Calu3 (cell line): ENCODE measurements around the gene APOBEC3C. TPM values are rescaled to one million over a fixed set of nuclear protein-coding genes. Genes with fewer than 3 reads are reported as not detected.
"Not testable (repeated sequence)": the region's sequence is repeated elsewhere in the genome, so short reads cannot be mapped to it uniquely, and the experiment has no call there.

ENCODE experiments used
- BruUV-seq: library from RNA; stranded (reverse); fragments of 400-500 nt; replicated peaks from 2 replicates; lab custom pipeline; 2021; lab: Mats Ljungman, UMichigan
- CTCF ChIA-PET: fragments of 300-600 bp; sonication (Branson Sonifier 250); formaldehyde crosslinking; loops from one replicate; lab custom pipeline; 2022; ENCODE audit warnings: antibody characterized with exemption; lab: Charles Lee
- DNase-seq: peaks from one replicate; pipeline ENCODE4 v3.0.0; 2022
- H3K27ac Mint-ChIP-seq: one replicate; pipeline ENCODE4 v1.8.0; 2022; ENCODE audit warnings: mixed read lengths; ENCODE audit not compliant: unreplicated experiment
- H3K27me3 Mint-ChIP-seq: one replicate; pipeline ENCODE4 v1.8.0; 2022; ENCODE audit warnings: mixed read lengths; ENCODE audit not compliant: unreplicated experiment
- H3K36me3 Mint-ChIP-seq: one replicate; pipeline ENCODE4 v1.8.0; 2022; ENCODE audit warnings: mild to moderate bottlenecking, moderate library complexity, mixed read lengths; ENCODE audit not compliant: insufficient read depth, unreplicated experiment
- H3K4me1 Mint-ChIP-seq: one replicate; pipeline ENCODE4 v1.8.0; 2022; ENCODE audit warnings: mild to moderate bottlenecking, low read depth, mixed read lengths; ENCODE audit not compliant: unreplicated experiment
- H3K4me3 Mint-ChIP-seq: one replicate; pipeline ENCODE4 v1.8.0; 2022; ENCODE audit warnings: mild to moderate bottlenecking, low read depth, moderate library complexity, mixed read lengths; ENCODE audit not compliant: unreplicated experiment
- H3K9me3 Mint-ChIP-seq: one replicate; pipeline ENCODE4 v1.8.0; 2022; ENCODE audit warnings: low read depth, mixed read lengths; ENCODE audit not compliant: unreplicated experiment
- intact Hi-C: fragments of 100-400 bp; cut with micrococcal nuclease; formaldehyde crosslinking; loops from one replicate; pipeline ENCODE4 v1.10.0; 2022; ENCODE audit not compliant: unreplicated experiment
- total RNA-seq: library from RNA; stranded (reverse); gene quantifications from 2 replicates; pipeline ENCODE4 v1.2.3, GENCODE V29; 2022
- TF ChIP-seq, protein P1 (sequence below): fragments of 200-600 bp; IDR thresholded peaks from one replicate; pipeline ENCODE4 v1.8.0; 2022; ENCODE audit warnings: antibody characterized with exemption; ENCODE audit not compliant: unreplicated experiment

Gene APOBEC3C
- total RNA-seq, 1 experiment from 2014 or later: 22.2 TPM

DNA sequence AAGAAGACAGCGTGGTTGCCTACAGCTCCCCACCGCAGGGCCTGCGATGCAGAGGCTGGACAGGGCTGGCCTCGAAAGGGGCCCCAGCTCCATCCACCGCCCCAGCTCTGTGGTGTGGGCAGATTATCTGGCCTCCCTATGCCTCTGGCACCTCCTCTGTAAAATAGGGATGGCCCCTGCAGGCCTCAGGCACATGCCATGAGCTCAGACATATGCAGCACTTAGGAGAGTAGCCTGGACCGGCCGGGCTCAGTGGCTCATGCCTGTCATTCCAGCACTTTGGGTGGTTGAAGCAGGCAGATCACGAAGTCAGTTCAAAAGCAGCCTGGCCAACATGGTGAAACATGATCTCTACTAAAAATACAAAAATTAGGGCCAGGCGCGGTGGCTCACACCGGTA lies 14.2 kb downstream of the APOBEC3C start:
- H3K9me3 Mint-ChIP-seq: no peaks in the 10 kb centered on the region
- no TSS peak for BruUV-seq
- intact Hi-C loops: no loop called here
- H3K4me1 Mint-ChIP-seq: no peaks in the 10 kb centered on the region
- H3K36me3 Mint-ChIP-seq: no peaks in the 10 kb centered on the region
- CTCF ChIA-PET: no interaction called here
- H3K27ac Mint-ChIP-seq: no peak overlapping the region
- DNase-seq: no peak
- TF ChIP-seq, protein P1, sequence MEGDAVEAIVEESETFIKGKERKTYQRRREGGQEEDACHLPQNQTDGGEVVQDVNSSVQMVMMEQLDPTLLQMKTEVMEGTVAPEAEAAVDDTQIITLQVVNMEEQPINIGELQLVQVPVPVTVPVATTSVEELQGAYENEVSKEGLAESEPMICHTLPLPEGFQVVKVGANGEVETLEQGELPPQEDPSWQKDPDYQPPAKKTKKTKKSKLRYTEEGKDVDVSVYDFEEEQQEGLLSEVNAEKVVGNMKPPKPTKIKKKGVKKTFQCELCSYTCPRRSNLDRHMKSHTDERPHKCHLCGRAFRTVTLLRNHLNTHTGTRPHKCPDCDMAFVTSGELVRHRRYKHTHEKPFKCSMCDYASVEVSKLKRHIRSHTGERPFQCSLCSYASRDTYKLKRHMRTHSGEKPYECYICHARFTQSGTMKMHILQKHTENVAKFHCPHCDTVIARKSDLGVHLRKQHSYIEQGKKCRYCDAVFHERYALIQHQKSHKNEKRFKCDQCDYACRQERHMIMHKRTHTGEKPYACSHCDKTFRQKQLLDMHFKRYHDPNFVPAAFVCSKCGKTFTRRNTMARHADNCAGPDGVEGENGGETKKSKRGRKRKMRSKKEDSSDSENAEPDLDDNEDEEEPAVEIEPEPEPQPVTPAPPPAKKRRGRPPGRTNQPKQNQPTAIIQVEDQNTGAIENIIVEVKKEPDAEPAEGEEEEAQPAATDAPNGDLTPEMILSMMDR: no peak
- H3K4me3 Mint-ChIP-seq: no peak overlapping the region
- H3K27me3 Mint-ChIP-seq: no peaks in the 10 kb centered on the region

DNA sequence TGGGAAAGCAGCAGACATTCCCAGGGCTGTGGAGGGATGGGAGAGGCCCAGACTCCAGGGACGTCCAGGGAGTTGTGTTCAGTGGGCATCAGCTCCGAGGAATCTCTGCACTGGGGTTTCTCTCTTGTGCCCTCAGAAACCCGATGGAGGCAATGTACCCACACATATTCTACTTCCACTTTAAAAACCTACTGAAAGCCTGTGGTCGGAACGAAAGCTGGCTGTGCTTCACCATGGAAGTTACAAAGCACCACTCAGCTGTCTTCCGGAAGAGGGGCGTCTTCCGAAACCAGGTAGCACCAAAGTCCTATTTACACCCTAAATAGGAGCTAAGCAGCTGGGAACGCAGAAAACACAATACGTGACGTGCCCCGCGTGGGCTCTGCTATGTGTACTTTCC lies 15.2 kb downstream of the APOBEC3C start:
- CTCF ChIA-PET: interaction anchor here (0.6 kb wide), 1 partner anchor 26 kb away, joined by 6 read pairs; no protein-coding TSS in a partner anchor
- intact Hi-C loops: no loop called here
- no peaks in the 10 kb centered on the region for H3K4me1 Mint-ChIP-seq
- H3K27me3 Mint-ChIP-seq: no peaks in the 10 kb centered on the region
- H3K9me3 Mint-ChIP-seq: no peaks in the 10 kb centered on the region
- BruUV-seq: no TSS peak
- H3K36me3 Mint-ChIP-seq: no peaks in the 10 kb centered on the region
- no peak overlapping the region for H3K27ac Mint-ChIP-seq
- no peak overlapping the region for H3K4me3 Mint-ChIP-seq
- no peak for DNase-seq
- TF ChIP-seq, protein P1: no peak

DNA sequence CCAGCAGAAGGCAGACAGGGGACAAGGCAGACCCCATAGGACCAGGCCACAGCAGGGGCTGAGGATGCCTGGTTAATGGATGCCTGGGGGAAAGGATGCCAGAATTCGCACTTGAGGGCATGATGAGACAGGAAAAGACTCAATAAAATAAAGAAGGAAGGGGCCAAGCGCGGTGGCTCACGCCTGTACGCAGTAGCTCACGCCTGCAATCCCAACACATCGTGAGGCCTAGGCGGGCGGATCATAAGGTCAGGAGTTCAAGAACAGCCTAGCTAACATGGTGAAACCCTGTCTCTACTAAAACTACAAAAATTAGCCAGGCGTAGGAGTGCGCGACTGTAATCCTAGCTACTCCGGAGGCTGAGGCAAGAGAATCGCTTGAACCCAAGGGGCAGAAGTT lies 16.6 kb downstream of the APOBEC3C start:
- CTCF ChIA-PET: no interaction called here
- H3K36me3 Mint-ChIP-seq: no peaks in the 10 kb centered on the region
- TF ChIP-seq, protein P1: no peak
- no peak for DNase-seq
- H3K27ac Mint-ChIP-seq: no peak overlapping the region
- no peaks in the 10 kb centered on the region for H3K4me1 Mint-ChIP-seq
- H3K27me3 Mint-ChIP-seq: no peaks in the 10 kb centered on the region
- no TSS peak for BruUV-seq
- H3K4me3 Mint-ChIP-seq: no peak overlapping the region
- no peaks in the 10 kb centered on the region for H3K9me3 Mint-ChIP-seq
- intact Hi-C loops: no loop called here

DNA sequence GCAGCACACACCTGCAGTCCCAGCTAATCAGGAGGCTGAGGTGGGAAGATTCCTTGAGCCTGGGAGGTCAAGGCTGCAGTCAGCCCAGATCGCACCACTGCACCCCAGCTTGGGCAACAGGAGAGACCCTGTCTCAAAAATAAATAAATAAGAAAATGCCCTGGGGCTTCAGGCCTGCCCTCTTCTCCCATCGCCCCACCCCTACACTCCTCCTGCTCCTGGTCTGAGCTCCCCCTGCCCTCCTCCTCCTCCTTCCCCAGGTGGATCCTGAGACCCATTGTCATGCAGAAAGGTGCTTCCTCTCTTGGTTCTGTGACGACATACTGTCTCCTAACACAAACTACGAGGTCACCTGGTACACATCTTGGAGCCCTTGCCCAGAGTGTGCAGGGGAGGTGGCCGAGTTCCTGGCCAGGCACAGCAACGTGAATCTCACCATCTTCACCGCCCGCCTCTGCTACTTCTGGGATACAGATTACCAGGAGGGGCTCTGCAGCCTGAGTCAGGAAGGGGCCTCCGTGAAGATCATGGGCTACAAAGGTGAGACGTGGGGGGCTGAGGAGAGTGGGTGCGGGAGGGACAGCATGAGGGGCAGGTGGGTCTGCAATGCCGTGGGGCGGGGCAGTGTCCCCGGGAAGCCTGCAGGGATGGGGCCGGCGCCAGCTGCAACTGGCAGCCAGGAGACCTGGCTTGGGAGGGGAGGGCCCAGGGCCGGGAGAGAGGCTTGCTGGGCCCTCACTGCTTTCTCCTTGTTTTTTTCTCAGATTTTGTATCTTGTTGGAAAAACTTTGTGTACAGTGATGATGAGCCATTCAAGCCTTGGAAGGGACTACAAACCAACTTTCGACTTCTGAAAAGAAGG lies 17.6 kb downstream of the APOBEC3C start:
- BruUV-seq, H3K4me3 Mint-ChIP-seq, H3K27me3 Mint-ChIP-seq, intact Hi-C loops, CTCF ChIA-PET, H3K9me3 Mint-ChIP-seq, H3K4me1 Mint-ChIP-seq, H3K27ac Mint-ChIP-seq, H3K36me3 Mint-ChIP-seq, DNase-seq: not testable (repeated sequence)

DNA sequence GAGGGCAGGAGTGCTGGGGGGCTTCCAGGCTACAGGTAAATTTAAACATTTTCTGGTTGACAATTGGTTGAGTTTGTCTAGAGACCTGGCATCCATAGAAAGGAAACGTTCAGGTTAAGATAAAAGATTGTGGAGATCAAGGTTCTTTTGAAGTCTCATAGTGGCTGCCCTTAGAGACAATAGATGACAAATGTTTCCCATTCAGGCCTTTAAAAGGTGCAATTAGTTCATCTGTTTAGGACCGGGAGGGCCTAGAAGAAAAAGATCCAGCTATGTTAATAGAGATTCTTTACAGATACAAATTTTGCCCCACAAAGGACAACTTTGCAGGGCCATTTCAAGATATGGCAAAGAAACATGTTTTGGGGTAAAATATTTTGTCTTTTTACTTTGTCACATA lies 23.0 kb downstream of the APOBEC3C start:
- H3K27me3 Mint-ChIP-seq, H3K4me1 Mint-ChIP-seq, CTCF ChIA-PET, H3K9me3 Mint-ChIP-seq, intact Hi-C loops, H3K4me3 Mint-ChIP-seq, H3K27ac Mint-ChIP-seq, DNase-seq, BruUV-seq: not testable (repeated sequence)
- H3K36me3 Mint-ChIP-seq: peaks cover 12% of the 10 kb centered on the region
